Mesothelial cell of epicardium (in vitro differentiated cells): ENCODE results near the gene MTFP1. TPM values are rescaled to one million over a fixed set of nuclear protein-coding genes. Genes with fewer than 3 reads are reported as not detected.
A peak's percentile ranks its signal among the peaks of the same experiment; 100 is the strongest.

Experiments
- DNase-seq, 2 experiments: peaks; one replicate each; pipeline ENCODE4 v3.0.0; 2021; ENCODE audit warnings: low spot score in 2 of 2; ENCODE audit not compliant: unreplicated experiment in 2 of 2
- H3K27ac Mint-ChIP-seq: 2 replicates; pipeline ENCODE4 v1.8.0; 2021; ENCODE audit warnings: mixed read lengths
- H3K27me3 Mint-ChIP-seq: 2 replicates; pipeline ENCODE4 v1.8.0; 2021; ENCODE audit warnings: low read depth, mixed read lengths
- H3K36me3 Mint-ChIP-seq: 2 replicates; pipeline ENCODE4 v1.8.0; 2021; ENCODE audit warnings: mixed read lengths
- H3K4me1 Mint-ChIP-seq: 2 replicates; pipeline ENCODE4 v1.8.0; 2021; ENCODE audit warnings: mixed read lengths
- H3K4me3 Mint-ChIP-seq: 2 replicates; pipeline ENCODE4 v1.8.0; 2021; ENCODE audit warnings: mild to moderate bottlenecking, moderate library complexity, mixed read lengths
- H3K9me3 Mint-ChIP-seq: 2 replicates; pipeline ENCODE4 v1.8.0; 2021; ENCODE audit warnings: mixed read lengths
- total RNA-seq: library from RNA; stranded (reverse); gene quantifications from 3 replicates; pipeline ENCODE4 v1.2.1, GENCODE V29; 2021
- TF ChIP-seq, protein P1 (sequence below): fragments of 200-600 bp; sonication (generic); IDR thresholded peaks from one replicate; pipeline ENCODE4 v1.5.0; 2021; ENCODE audit warnings: antibody characterized with exemption; ENCODE audit not compliant: unreplicated experiment

The MTFP1 gene, protein sequence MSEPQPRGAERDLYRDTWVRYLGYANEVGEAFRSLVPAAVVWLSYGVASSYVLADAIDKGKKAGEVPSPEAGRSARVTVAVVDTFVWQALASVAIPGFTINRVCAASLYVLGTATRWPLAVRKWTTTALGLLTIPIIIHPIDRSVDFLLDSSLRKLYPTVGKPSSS
- 5.9 to 8.2 TPM (median 7.3 TPM) in 3 replicates for total RNA-seq

DNA sequence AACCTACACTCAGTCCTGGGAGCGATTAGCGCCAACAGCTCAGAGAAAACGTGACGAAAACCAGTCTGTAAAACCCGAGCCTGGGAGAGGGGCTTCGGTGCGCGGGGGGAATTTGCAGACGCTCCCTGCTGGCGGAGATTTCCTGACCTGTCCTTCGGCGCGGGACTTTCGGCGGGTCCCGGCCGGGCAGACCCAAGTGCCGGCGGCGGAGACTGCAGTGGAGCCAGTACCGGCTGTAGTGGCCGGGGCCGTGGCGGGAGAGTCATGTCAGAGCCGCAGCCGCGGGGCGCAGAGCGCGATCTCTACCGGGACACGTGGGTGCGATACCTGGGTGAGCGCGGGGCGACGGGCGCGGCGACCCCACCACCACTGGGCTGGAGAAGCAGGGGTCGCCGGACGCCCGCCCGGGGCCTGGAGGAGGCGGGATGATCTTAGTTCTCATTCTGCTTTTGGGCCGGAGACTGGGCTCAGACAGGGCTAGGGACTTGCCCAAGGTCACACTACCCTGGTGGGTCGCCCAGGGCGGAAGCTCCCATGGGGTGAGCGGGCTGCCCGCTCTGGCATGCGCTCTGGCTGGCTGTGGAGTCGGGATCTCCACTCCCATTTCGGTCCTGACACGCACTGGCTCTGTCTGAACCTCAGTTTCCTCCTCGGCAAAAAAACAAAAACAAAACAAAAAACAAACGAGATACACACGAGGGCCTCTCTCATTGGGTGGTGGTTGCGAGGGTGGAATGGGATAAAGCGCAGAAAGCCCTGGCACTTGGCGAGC lies at the start of gene MTFP1:
Gene MTFP1 (plus strand): TSS at position 153 of the 772 bp plus-strand sequence. CDS start 112 bp downstream, at position 265.
- no peaks in the 10 kb centered on the region for H3K27me3 Mint-ChIP-seq
- peak within 1 kb of the TSS; percentile 98 for H3K27ac Mint-ChIP-seq
- H3K9me3 Mint-ChIP-seq, result no peaks in the 10 kb centered on the region

GRCh38 chr22:30380011-30380410 lies 45.6 kb upstream of the MTFP1 start:
- Mint-ChIP-seq H3K36me3 (peaks cover 7% of the 10 kb centered on the region), H3K9me3 (no peaks in the 10 kb centered on the region), H3K27me3 (no peaks in the 10 kb centered on the region), H3K4me1 (no peaks in the 10 kb centered on the region), H3K4me3 (no peak overlapping the region), H3K27ac (no peak overlapping the region)
- no peak for DNase-seq
- TF ChIP-seq, protein P1, sequence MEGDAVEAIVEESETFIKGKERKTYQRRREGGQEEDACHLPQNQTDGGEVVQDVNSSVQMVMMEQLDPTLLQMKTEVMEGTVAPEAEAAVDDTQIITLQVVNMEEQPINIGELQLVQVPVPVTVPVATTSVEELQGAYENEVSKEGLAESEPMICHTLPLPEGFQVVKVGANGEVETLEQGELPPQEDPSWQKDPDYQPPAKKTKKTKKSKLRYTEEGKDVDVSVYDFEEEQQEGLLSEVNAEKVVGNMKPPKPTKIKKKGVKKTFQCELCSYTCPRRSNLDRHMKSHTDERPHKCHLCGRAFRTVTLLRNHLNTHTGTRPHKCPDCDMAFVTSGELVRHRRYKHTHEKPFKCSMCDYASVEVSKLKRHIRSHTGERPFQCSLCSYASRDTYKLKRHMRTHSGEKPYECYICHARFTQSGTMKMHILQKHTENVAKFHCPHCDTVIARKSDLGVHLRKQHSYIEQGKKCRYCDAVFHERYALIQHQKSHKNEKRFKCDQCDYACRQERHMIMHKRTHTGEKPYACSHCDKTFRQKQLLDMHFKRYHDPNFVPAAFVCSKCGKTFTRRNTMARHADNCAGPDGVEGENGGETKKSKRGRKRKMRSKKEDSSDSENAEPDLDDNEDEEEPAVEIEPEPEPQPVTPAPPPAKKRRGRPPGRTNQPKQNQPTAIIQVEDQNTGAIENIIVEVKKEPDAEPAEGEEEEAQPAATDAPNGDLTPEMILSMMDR, result no peak

More for the DNA sequence above, at the start of gene MTFP1:
- no peaks in the 10 kb centered on the region for H3K36me3 Mint-ChIP-seq
- H3K4me1 Mint-ChIP-seq, result peaks cover 35% of the 10 kb centered on the region
- TF ChIP-seq, protein P1, result no peak
- H3K4me3 Mint-ChIP-seq, result peak within 1 kb of the TSS; percentile 88
- peak in 1 of 2 experiments; percentile 59 for DNase-seq

DNA sequence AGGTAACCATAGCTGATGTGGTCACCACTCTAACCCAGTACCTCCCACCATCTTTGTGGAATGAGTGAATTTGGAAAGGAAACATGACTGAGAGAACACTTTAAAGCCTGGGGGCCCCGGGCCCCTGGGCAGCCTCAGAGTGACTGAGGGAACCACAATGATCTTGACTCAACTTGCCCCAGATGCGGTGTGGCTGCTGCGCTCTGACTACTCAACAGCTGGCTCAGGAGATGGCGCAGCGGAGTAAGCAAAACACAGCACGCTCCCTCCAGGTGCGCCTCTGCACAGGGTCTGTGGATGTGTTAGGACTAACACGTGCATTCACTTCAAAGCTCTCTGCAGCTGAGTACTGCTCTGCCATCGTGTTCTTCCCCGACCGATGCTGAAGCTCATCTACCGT lies 44.3 kb upstream of the MTFP1 start:
- H3K4me3 Mint-ChIP-seq, result no peak overlapping the region
- peaks cover 7% of the 10 kb centered on the region for H3K36me3 Mint-ChIP-seq
- TF ChIP-seq, protein P1, result no peak

DNA sequence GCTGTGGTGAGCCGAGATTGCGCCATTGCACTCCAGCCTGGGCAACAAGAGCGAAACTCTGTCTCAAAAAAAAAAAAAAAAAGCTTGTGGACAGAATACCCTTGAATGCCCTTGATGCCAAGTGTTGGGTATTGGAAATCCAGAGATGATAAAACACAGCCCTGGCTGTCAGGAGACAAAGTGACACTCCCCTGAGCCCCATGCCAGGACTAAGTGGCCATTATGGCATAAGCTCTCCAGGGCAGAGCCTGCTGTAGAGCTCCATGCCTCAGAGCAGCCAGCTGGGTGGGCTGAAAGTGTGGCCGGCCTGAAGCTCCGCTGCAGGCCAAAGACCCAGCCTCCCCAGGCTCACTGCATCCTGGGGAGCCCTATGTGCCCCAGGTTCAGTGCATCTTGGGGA lies 43.2 kb upstream of the MTFP1 start:
- H3K27ac Mint-ChIP-seq, result no peak overlapping the region
- peaks cover 4% of the 10 kb centered on the region for H3K4me1 Mint-ChIP-seq
- peaks cover 7% of the 10 kb centered on the region for H3K36me3 Mint-ChIP-seq
- no peak for DNase-seq
- no peak overlapping the region for H3K4me3 Mint-ChIP-seq
- TF ChIP-seq, protein P1, result no peak
- no peaks in the 10 kb centered on the region for H3K9me3 Mint-ChIP-seq
- no peaks in the 10 kb centered on the region for H3K27me3 Mint-ChIP-seq

More for the DNA sequence above, 44.3 kb upstream of the MTFP1 start:
- DNase-seq, result no peak
- Mint-ChIP-seq H3K4me1 (peaks cover 2% of the 10 kb centered on the region), H3K9me3 (no peaks in the 10 kb centered on the region), H3K27me3 (no peaks in the 10 kb centered on the region), H3K27ac (no peak overlapping the region)

GRCh38 chr22:30383061-30383460 lies 42.5 kb upstream of the MTFP1 start:
- H3K27me3 Mint-ChIP-seq, result no peaks in the 10 kb centered on the region
- no peak overlapping the region for H3K27ac Mint-ChIP-seq
- H3K4me1 Mint-ChIP-seq, result peaks cover 7% of the 10 kb centered on the region
- DNase-seq, result no peak
- TF ChIP-seq, protein P1, result no peak
- no peak overlapping the region for H3K4me3 Mint-ChIP-seq
- peaks cover 3% of the 10 kb centered on the region for H3K36me3 Mint-ChIP-seq
- H3K9me3 Mint-ChIP-seq, result no peaks in the 10 kb centered on the region
